ENCODE results near the gene PSKH1.
A peak's percentile ranks its signal among the peaks of the same experiment; 100 is the strongest.
"Not testable (repeated sequence)": the region's sequence is repeated elsewhere in the genome, so short reads cannot be mapped to it uniquely, and the experiment has no call there.

PSKH1 gene

DNA sequence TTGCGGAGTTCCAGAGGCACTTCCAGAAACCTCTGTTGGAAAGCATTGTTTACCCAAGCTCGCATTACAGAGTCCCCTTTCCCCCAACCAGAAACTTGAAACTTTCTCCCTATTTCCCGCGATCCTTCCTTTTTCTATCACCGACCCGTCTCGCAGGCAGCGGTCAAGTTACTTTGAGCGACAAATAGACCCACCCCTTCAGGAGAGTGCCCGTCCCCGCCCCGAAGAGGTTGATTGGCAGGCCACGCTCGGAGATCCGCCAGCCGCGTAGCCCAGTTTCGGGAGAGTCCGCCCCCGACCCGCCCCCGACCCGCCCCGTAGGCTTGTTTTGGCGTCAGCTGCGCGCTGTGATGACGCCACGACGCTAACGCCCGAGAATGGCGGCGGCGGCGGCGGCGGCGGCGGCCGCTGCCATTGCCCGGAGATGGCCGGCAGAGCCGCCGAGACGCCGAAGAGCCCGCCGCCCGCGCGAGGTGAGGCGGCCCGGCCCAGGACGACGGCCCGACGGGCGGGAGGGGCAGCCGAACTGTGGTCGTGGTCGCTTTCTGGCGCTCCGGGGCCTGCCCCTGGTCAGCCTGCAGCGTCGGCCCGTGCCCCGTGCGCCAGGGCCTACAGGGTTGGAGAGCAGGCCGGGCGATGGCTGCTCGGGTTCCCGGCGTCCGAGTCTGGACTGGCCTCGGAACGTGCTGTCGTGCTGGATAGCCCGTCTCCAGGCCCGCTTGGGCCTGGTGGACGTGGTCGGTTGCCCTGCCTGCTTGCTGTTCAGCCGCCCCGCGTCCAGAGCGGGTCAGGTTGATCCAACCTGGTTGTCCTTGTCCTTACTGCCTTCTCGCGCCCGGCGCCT lies at the start of gene PSKH1:
Gene PSKH1, plus strand, starts transcription at position 356 of the 844 bp plus-strand sequence. CDS start 15,496 bp downstream, outside the sequence.
- DNase-seq, result peak; percentile 98

GRCh38 chr16:67843343-67843765 lies 49.7 kb upstream of the PSKH1 start:
- no peak for DNase-seq

DNA sequence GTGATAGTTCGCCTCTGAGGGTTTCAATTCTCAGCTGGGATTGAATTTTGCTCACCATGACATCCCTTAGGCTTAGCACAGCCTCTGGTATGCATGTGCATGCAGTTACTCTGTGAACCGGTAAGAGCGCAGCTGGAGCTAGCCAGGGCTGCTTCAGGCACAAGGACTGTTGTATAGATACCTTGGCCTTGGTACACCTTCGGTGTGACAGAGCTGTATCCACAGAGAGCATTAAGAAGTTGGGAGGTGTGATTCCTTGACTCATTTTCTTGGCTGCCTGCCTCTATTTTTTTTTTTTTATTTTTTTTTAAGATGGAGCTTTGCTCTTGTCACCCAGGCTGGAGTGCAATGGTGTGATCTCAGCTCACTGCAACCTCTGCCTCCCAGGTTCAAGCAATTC lies 48.6 kb upstream of the PSKH1 start:
- DNase-seq, result no peak

- peak; percentile 22 for DNase-seq
These were observed 47.6 kb upstream of the PSKH1 start for GRCh38 chr16:67845291-67846062.

GRCh38 chr16:67846063-67846319 lies 47.1 kb upstream of the PSKH1 start:
- DNase-seq, result peak; percentile 16

GRCh38 chr16:67846320-67847063 lies 46.6 kb upstream of the PSKH1 start, which contains the start of gene NUTF2:
NUTF2 (plus strand) TSS chr16:67846933; CDS start chr16:67865131, 18,198 bp downstream.
- peak; percentile 97 for DNase-seq

DNA sequence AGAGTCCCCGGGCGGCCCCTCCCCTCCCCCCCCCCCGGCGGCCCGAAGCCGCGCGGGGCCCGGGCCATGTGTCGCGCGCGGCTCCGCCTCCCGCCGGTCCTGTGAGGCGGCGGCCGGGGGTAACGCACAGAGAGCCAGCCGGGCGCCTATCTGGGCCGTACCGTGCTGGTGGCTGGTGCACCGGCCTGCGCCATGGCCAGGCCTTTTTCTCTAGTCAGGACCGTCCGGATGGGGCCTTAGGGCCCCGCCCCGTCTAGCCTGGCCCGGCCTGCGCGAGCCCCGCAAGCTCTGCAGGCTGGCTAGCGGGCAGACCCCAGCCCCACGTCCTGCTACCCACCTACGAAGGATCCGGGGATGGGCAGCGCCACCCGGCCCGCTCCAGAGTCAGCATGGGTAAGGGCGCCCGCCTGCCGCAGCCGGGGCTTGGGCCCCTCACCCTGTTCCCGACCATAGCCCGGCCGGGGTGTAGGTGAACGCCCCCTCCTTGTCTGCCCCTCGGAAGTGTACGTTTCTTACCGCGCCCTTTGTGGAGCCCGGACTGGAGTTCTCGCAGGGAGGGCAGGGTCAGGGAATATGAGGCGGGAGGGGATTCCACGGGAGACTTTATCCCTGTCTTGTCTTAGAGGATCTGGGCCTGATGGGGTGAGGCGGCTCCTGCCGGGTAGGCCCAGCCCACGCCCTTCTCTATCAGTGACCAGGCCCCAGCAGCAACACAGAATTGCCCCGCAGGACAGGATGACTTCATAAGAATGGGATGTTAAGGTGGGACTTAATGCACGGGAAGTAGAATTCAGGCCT lies 45.8 kb upstream of the PSKH1 start, which contains the start of gene CENPT:
Gene CENPT, minus strand, starts transcription at position 630 of the 798 bp plus-strand sequence. CDS start 13,834 bp downstream, outside the sequence.
- peak; percentile 86 for DNase-seq

GRCh38 chr16:67848118-67848517 lies 44.9 kb upstream of the PSKH1 start:
- no peak for DNase-seq

GRCh38 chr16:67853670-67854069 lies 39.4 kb upstream of the PSKH1 start:
- DNase-seq, result no peak

DNA sequence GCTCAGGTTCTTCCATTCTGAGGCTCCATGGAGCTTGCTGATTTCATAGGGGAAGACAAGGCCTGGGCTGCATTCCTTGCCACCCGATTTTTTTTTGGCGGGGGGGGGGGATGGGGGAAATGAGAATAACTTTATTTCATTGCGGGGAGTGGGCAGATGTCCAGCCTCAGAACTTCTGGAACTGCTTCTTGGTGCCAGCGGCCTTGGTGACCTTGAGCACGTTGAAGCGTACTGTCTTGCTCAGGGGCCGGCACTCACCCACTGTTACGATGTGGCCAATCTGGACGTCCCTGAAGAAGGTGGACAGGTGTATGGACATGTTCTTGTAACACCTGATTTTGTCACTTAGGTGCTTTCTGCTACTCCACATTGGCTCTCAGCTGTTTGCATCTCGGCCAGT lies 37.3 kb upstream of the PSKH1 start:
- no peak for DNase-seq

- no peak for DNase-seq
These were observed 36.0 kb upstream of the PSKH1 start for GRCh38 chr16:67856927-67857546.

DNA sequence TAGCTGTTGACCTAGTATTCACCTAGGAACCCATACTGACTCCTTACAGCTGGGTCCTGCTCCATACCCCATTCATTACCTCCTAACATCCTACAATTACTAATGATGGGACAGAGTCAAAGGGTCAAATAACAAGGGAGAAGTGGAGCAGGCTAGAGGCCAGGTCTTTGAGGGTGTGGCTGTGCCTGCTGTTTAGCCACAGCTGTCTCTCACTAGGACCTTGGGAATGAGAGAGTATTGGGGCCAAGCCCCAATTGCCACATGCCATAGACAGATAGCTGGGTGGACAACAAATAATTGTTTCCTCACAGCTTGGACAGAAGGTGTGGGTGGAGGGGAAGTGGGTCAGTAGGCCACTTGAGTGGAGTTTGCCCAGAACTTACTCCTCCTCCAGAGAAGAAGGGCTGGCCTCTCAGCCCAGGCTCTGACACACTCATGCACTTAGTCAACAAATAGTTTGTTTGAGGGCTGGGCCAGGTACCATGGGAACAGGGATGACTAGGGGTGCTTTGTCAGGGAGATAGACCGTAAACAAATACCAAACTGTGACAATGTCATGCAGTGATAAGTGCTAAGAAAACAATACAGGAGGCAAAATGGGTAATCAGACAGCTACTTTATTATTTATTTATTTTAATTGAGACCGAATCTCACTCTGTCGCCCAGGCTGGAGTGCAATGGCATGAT lies 35.4 kb upstream of the PSKH1 start:
- peak; percentile 45 for DNase-seq

- no peak for DNase-seq
These were observed 34.6 kb upstream of the PSKH1 start for GRCh38 chr16:67858500-67858899.

DNA sequence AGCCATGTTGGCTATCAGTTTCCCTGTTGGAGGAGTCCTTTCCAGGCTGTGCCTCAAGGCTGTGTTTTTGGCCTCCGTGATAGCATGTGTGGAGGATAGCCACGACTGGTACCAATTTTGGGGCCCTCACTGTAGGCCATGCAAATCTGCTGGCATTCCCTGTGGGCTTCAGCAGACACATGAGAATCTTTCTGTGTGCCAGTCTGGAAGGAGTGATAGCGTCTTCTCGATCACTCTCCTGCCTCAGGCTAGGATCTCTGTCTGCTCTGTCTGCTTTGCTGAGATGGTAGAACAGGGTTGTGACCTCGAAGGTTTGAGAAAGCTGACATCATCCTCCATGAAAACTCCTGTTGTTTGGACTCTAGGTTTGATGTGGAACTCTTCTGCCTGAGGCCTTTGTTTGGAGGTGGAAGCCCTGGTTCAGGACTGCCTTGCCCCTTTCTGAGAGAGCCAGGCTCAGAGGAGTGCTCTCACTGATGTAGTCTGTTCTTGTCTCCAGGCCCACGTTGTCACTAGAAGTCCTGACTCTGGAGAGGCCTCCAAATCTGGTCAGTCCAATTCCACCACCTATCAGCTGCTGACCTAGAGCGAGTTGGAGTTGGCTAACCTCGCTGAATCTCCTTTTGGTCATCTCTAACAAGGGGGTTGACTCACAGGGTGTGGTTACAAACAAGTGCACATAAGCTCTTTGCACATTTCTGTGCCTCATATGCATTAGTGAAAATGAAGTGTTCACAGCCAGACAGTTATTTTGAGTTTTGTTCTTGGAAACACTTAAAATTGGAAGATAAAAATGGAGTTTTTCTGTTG lies 32.3 kb upstream of the PSKH1 start:
- DNase-seq, result peak; percentile 27

DNA sequence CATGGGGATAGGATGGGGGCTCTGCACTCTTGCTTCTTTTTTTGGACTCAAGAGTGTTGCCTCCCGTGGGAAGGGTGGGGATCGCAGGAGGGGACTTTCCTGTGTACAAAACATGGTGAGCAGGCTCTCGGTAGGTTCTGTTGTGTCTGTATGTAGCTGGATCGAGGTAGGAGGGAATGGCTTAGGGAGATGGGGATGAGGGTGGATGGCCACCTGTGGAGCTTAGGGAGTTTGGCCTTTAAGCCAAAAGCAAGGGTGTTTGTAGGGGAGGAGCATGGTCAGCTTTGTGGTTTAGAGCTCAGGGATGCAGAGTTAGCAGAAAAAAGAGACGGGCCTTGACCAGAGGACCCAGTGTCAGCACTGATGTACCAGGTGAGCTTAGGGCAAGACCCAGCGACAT lies 31.2 kb upstream of the PSKH1 start:
- DNase-seq, result no peak

GRCh38 chr16:67862623-67863583 lies 30.2 kb upstream of the PSKH1 start:
- no peak for DNase-seq

DNA sequence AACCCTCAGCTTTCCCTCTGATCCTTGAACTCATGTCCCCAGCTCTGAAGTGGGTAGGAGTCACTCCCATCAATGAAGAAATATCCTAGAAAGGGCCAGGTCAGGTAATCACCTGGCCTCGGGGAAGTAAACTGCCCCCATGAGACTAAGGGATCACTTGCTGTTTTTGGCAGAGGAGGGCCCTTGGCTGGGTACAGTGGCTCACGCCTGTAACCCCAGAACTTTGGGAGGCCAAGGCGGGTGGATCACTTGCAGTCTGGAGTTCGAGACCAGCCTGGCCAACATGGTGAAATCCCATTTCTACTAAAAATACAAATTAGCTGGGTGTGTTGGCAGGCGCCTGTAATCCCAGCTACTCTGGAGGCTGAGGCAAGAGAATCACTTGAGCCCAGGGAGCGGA lies 29.0 kb upstream of the PSKH1 start:
- DNase-seq, result not testable (repeated sequence)

DNA sequence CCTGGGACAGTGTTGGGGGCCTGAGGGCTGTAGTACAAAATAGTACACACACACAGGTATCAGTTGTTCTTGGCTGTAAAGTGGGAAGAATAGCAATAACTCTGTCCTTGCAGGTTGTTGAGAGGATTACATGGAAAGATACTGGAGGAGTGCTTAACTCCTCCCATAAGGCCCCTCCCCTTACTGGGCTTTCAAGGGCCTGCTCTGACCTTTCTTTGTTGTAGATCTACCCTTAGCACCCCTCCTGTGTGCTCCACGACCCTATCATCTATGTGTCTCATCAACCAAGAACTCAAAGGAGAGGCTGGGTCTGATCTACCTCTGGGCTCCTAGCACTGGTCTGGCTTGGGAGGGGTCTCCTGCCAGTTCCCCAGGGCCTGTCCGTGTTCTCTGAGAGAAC lies 28.5 kb upstream of the PSKH1 start:
- no peak for DNase-seq

- DNase-seq, result peak; percentile 75
These were observed 27.7 kb upstream of the PSKH1 start for GRCh38 chr16:67865318-67865717.
